HepG2 (cell line): Measurements from ENCODE around the gene TBX15.

Experiments used
- FOXA1 ChIP-seq, 2 experiments: fragments of 450-650 bp in 1 of 2; sonication (generic) in 1 of 2; formaldehyde crosslinking in 1 of 2; IDR thresholded peaks; 2 replicates each; pipeline versions ENCODE4 v1.4.0 to v1.6.1; 2016 to 2020; ENCODE audit warnings: missing genetic modification reagents in 1 of 2
- NCOA5 ChIP-seq: sonication (generic); formaldehyde crosslinking; IDR thresholded peaks from 2 replicates; pipeline ENCODE4 v1.4.0; 2020; ENCODE audit warnings: missing genetic modification reagents
- NR2F1 ChIP-seq, 2 experiments: fragments of 450-650 bp in 1 of 2; formaldehyde crosslinking in 1 of 2; IDR thresholded peaks; 2 replicates each; pipeline versions ENCODE4 v1.5.0 to v1.6.1; 2016 to 2020; ENCODE audit warnings: mild to moderate bottlenecking in 1 of 2, missing compliant biosample characterization in 1 of 2, missing genetic modification reagents in 1 of 2, moderate library complexity in 1 of 2
- ZBTB1 ChIP-seq: sonication (generic); formaldehyde crosslinking; IDR thresholded peaks from 2 replicates; pipeline ENCODE4 v1.4.0; 2020; ENCODE audit warnings: missing genetic modification reagents, borderline replicate concordance
- ZNF547 ChIP-seq: sonication (generic); formaldehyde crosslinking; IDR thresholded peaks from 2 replicates; pipeline ENCODE4 v1.5.1; 2020; ENCODE audit warnings: mild to moderate bottlenecking, missing genetic modification reagents
- ZNF724P ChIP-seq: sonication (generic); formaldehyde crosslinking; IDR thresholded peaks from 2 replicates; pipeline ENCODE4 v1.8.0; 2022; ENCODE audit warnings: missing genetic modification reagents, borderline replicate concordance
- ZNF850 ChIP-seq: sonication (generic); formaldehyde crosslinking; conservative IDR thresholded peaks from 2 replicates; pipeline ENCODE4 v1.9.0; 2021; ENCODE audit warnings: mild to moderate bottlenecking, missing genetic modification reagents
- TF ChIP-seq, protein P1 (sequence below): sonication (generic); formaldehyde crosslinking; IDR thresholded peaks from 2 replicates; pipeline ENCODE4 v1.5.1; 2020; ENCODE audit warnings: missing genetic modification reagents, mild to moderate bottlenecking, borderline replicate concordance

DNA sequence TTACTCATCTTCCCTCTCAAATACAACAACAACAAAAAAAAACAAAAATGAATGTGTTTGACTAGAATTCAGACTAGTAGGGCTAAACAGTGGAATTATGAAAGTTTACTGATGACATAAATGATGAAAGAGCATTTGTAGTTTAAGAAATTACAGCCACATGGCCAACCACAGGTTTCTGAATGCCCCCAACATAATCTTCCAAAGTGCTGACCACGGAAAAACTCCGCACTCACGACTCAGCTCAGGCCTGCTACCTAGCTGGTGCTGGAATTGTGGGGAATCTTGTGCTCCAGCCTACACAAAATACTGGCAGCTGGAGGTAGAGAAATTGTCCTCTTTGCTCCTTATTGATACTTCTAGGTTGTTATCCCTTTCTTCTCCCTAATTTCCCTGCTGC is 23.6 kb upstream of the TBX15 start:
- no peak for TF ChIP-seq ZNF850 (CRISPR knock-in tag)
- TF ChIP-seq, protein P1, sequence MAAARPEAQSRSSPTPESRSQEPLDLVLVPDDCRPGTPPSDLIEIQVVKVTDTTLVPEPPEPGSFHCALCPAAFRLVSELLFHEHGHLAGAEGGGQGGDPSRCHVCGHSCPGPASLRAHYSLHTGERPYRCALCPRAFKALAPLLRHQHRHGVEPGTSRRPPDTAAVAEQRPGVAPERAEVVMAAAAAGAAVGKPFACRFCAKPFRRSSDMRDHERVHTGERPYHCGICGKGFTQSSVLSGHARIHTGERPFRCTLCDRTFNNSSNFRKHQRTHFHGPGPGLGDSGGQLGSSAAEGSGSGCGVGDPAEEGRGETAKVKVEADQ (CRISPR knock-in tag): no peak
- TF ChIP-seq ZNF724P: no peak
- no peak for TF ChIP-seq ZBTB1 (CRISPR knock-in tag)
- TF ChIP-seq FOXA1 (IDR thresholded peaks at IDR 0.05): no peak
- no peak for TF ChIP-seq FOXA1 (CRISPR knock-in tag; IDR thresholded peaks at IDR 0.05)
- TF ChIP-seq NCOA5 (CRISPR knock-in tag): no peak
- TF ChIP-seq ZNF547: no peak
- no peak for TF ChIP-seq NR2F1 (CRISPR knock-in tag; IDR thresholded peaks at IDR 0.05)
